ENCODE data around the gene ELMOD3.
"Not testable (repeated sequence)": the region's sequence is repeated elsewhere in the genome, so short reads cannot be mapped to it uniquely, and the experiment has no call there.

Gene ELMOD3

DNA sequence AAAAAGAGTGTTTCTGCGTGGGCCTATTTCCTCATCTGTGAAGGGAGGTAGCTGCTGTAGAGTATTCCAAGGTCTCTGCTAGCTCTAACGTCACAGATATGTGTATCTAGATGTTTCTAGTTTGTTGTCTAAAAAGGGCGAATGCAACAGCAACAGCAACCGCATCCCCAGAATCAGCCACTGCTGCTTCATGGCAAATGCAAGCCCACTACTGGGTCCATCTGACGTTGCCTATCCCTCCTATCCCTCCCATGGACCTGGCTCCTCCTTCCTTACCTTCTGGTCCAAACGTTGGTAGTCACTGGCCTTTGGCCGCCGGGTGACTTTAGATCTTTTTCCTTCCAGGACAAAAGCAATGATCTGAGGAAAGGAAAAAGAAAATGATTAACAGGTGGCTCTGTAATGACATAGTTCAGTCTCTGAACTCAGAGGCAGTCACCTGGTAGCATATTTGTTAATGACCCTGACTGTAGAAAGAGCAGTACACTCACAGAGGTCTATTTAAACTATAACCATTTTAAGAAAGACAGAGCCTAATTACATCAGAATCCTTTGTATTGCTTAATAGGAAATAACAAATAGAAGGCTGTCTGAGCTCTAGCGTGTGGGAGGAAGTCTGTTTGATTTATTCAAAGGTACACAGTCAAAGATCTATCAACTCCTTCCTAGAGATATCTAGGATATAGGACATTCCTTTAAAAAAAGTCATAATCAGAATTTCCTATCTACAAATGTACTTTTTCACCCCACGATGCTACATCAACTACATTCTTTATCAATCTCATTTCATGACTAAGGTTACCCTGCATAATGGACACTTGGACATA lies 29.7 kb upstream of the ELMOD3 start:
- TF ChIP-seq, protein P1, sequence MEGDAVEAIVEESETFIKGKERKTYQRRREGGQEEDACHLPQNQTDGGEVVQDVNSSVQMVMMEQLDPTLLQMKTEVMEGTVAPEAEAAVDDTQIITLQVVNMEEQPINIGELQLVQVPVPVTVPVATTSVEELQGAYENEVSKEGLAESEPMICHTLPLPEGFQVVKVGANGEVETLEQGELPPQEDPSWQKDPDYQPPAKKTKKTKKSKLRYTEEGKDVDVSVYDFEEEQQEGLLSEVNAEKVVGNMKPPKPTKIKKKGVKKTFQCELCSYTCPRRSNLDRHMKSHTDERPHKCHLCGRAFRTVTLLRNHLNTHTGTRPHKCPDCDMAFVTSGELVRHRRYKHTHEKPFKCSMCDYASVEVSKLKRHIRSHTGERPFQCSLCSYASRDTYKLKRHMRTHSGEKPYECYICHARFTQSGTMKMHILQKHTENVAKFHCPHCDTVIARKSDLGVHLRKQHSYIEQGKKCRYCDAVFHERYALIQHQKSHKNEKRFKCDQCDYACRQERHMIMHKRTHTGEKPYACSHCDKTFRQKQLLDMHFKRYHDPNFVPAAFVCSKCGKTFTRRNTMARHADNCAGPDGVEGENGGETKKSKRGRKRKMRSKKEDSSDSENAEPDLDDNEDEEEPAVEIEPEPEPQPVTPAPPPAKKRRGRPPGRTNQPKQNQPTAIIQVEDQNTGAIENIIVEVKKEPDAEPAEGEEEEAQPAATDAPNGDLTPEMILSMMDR (conservative IDR thresholded peaks at IDR 0.05; ENCODE audit: low read length): no peak
- peak overlapping the region; percentile 95 for H3K4me3 ChIP-seq (ENCODE audit: low read length)
- DNase-seq (ENCODE audit: low read depth): no peak

DNA sequence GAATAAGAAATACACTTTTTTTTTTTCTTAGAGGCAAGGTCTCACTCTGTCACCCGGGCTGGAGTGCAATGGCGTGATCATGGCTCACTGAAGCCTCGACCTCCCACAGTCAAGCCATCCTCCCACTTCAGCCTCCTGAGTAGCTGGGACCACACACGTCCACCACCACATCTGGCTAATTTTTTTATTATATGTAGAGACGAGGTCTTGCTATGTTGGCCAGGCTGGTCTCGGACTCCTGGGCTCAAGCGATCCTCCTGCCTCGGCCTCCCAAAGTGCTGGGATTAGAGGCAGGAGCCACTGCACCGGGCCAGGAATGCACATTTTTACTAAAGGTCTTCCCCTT lies 29.1 kb upstream of the ELMOD3 start:
- DNase-seq (ENCODE audit: low read depth): no peak
- peak overlapping the region; percentile 95 for H3K4me3 ChIP-seq (ENCODE audit: low read length)

DNA sequence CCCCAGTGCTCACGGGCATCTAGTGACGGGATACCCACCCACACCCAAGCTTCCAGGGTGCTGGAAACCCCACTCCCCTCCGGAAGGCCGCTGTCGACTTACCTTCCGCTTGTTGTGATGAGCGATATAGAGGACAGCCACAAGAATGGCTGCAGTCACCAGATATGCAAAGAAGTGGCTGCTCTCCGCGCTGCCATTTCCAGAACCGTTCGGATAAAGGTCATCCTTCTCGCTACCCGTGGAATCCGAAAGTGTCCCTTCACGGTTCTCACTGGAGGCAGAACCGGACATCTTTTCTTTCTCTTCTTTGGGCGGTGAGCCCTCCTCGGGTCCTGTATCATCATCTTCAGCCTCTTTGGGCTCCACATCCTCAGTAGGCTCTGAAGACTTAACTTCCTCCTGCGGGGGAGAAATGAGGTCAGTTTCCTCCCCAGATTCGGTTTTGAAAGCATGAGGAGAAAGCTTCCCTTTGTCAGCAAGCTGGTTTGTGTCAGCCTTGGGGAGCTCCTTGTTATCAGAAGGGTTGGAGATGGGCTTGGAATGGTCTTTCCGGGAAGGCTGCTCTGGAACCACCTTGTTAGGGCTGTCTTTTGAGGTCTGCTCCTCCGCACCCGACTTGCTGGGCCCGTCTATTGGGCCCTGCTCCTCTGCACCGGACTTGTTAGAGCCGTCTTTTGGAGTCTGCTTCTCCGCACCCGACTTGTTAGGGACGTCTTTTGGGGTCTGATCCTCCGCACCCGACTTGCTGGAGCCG lies 28.0 kb upstream of the ELMOD3 start:
- no peak for DNase-seq (ENCODE audit: low read depth)
- peak overlapping the region; percentile 95 for H3K4me3 ChIP-seq (ENCODE audit: low read length)
- TF ChIP-seq, protein P1 (conservative IDR thresholded peaks at IDR 0.05; ENCODE audit: low read length): no peak

More for the DNA sequence above, 29.1 kb upstream of the ELMOD3 start:
- TF ChIP-seq, protein P1 (conservative IDR thresholded peaks at IDR 0.05; ENCODE audit: low read length): no peak

DNA sequence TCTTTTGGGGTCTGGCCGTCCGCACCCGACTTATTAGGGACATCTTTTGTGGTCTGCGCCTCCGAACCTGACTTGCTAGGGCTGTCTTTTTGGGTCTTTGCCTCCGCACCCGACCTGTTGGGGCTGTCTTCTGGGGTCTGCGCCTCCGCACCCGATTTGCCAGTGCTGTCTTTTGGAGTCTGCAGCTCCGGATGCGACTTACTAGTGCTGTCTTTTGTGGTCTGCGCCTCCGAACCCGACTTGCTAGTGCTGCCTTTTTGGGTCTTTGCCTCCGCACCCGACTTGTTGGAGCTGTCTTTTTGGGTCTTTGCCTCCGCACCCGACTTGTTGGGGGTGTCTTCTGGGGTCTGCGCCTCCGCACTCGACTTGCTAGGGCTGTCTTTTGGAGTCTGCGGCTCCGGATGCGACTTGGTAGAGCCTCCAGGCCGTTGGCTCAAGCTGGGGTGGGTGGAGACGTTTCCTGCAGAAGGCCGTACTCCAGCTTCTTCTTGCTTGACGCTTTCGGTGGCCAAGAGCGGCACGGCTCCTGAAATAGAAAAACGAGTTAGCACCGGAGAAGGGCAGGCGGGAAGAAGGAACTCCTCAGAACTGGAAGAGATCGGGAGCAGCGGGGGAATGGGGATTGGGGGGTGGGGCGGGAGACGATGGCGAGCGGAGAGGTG lies 27.3 kb upstream of the ELMOD3 start:
- peak overlapping the region; percentile 95 for H3K4me3 ChIP-seq (ENCODE audit: low read length)
- TF ChIP-seq, protein P1 (conservative IDR thresholded peaks at IDR 0.05; ENCODE audit: low read length): no peak
- peak; percentile 50 for DNase-seq (ENCODE audit: low read depth)

DNA sequence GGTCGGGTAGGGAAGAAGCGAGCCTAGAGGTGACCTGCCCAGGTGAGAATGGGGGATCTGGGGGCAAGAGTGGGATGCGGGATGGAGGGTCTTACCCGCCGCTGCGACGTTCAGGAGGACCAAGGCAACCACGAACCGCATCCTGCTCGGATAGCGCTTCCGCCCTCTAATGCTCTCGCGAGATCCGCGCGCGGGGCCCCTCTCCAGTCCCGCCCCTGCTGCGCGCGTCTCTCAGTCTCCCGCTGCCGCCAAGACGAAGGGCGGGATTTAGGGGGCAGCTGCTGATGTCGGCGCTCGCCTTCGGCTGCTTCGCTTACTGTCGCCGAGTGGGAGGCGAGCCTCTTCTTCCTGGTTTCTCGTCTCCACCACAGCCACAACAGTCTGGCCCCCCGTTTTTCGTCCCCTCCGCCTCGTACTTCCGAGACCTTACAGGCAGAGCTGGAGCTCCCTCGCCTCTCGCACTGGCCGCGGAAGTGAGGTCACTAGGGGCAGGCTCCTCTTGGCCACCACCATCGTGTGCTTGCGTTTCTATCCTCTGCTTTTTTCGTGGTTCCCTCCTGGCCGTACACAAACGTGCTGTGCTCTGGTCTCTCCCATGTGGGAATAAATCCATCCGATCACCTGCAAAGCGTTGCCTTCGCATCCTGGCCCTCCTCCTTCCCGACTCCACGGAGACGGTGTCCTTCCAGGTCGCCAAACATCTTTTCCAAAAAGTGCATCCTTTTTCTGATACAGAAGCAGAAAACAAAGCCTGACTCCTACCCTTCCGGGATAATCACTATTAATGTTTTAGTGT lies 26.5 kb upstream of the ELMOD3 start, which contains the start of gene TGOLN2:
TSS of gene TGOLN2 (minus strand) at position 168 of the 796 bp plus-strand sequence. CDS start at position 141, 27 bp downstream.
- TF ChIP-seq, protein P1 (conservative IDR thresholded peaks at IDR 0.05; ENCODE audit: low read length): peak; percentile 18; the same call in 1 of the 2 replicates
- peak; percentile 89 for DNase-seq (ENCODE audit: low read depth)
- H3K4me3 ChIP-seq (ENCODE audit: low read length): peak within 1 kb of the TSS; percentile 95

DNA sequence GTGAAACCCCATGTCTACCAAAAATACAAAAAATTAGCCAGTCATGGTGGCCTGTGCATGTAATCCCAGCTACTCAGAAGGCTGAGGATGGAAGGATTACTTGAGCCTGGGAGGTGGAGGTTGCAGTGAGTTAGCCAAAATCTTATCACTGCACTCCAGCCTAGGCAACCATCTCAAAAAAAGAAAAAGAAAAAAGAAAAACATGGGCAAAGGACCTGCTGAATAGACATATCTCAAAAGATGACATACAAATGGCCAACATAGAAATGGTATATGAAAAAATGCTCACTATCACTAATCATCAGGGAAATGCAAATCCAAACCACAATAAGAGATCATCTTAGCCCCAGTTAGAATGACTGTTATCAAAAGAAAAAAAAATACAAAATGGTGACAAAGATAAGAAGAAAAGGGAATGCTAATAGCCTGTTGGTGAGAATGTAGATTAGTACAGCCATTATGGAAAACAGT lies 25.4 kb upstream of the ELMOD3 start:
- TF ChIP-seq, protein P1 (conservative IDR thresholded peaks at IDR 0.05; ENCODE audit: low read length): no peak
- no peak overlapping the region for H3K4me3 ChIP-seq (ENCODE audit: low read length)
- no peak for DNase-seq (ENCODE audit: low read depth)

DNA sequence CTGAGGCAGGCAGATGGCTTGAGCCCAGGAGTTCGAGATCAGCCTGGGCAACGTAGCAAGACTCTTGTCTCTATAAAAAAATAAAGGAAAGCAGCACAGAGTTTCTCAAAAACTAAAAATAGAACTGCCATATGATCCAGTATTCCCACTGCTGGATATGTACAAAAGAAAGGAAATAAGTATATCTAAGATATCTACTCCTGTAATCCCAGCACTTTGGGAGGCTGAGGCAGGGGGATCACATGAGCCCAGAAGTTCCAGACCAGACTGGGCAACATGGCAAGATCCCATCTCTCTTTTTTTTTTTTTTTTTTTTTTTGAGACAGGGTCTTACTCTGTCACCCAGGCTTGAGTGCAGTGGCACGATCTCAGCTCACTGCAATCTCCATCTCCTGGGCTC lies 24.9 kb upstream of the ELMOD3 start:
- H3K4me3 ChIP-seq (ENCODE audit: low read length); DNase-seq (ENCODE audit: low read depth): not testable (repeated sequence)

Data from AG10803 (cell line).